Mammary epithelial cell (primary cell): ENCODE results near the gene IAH1.

Source experiments
- EZH2 ChIP-seq: IDR thresholded peaks from 2 replicates; pipeline ENCODE4 v1.6.1; 2012; ENCODE audit warnings: low read length, inconsistent platforms, borderline replicate concordance
- TF ChIP-seq, protein P1 (sequence below), 2 donors: IDR thresholded peaks in 1 of 2; conservative IDR thresholded peaks in 1 of 2; 2 replicates each; pipeline ENCODE4 v1.5.1; 2011 to 2012; ENCODE audit warnings: inconsistent platforms in 2 of 2, low read length in 2 of 2, mild to moderate bottlenecking in 2 of 2, control low read depth in 1 of 2, low read depth in 1 of 2; ENCODE audit not compliant: insufficient read depth in 1 of 2; ENCODE audit errors: extremely low read depth in 1 of 2

DNA sequence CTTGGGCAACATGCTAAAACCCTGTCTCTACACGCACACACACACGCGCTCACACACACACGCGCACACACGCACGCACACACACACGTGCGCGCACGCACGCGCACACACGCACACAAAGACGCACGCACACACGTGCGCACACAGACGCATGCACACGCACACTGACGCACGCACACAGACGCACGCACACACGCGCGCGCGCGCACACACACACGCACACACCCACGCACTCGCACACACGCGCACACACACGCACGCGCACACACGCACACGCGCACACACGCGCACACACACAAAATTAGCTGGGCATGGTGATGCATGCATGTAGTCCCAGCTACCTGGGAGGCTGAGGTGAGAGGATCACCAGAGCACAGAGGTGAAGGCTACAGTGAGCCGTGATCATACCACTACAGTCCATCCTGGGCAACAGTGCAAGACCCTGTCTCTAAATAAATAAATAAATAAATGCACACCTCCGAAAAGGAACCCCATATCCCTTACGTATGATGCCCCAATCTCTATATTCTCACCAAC lies 8.1 kb upstream of the IAH1 start:
- TF ChIP-seq, protein P1, sequence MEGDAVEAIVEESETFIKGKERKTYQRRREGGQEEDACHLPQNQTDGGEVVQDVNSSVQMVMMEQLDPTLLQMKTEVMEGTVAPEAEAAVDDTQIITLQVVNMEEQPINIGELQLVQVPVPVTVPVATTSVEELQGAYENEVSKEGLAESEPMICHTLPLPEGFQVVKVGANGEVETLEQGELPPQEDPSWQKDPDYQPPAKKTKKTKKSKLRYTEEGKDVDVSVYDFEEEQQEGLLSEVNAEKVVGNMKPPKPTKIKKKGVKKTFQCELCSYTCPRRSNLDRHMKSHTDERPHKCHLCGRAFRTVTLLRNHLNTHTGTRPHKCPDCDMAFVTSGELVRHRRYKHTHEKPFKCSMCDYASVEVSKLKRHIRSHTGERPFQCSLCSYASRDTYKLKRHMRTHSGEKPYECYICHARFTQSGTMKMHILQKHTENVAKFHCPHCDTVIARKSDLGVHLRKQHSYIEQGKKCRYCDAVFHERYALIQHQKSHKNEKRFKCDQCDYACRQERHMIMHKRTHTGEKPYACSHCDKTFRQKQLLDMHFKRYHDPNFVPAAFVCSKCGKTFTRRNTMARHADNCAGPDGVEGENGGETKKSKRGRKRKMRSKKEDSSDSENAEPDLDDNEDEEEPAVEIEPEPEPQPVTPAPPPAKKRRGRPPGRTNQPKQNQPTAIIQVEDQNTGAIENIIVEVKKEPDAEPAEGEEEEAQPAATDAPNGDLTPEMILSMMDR (conservative IDR thresholded peaks at IDR 0.05 in 1 of 2, IDR thresholded peaks at IDR 0.05 in 1 of 2; ENCODE audit: extremely low read depth in 1 of 2, insufficient read depth in 1 of 2, low read depth in 1 of 2, low read length in 2 of 2): no peak
- no peak for TF ChIP-seq EZH2
